ENCODE results near the gene CENPU. TPM values are rescaled to one million over a fixed set of nuclear protein-coding genes. Genes with fewer than 3 reads are reported as not detected.

Gene CENPU
- polyA plus RNA-seq, 1 donor from 2014 or later: 13.0 TPM

DNA sequence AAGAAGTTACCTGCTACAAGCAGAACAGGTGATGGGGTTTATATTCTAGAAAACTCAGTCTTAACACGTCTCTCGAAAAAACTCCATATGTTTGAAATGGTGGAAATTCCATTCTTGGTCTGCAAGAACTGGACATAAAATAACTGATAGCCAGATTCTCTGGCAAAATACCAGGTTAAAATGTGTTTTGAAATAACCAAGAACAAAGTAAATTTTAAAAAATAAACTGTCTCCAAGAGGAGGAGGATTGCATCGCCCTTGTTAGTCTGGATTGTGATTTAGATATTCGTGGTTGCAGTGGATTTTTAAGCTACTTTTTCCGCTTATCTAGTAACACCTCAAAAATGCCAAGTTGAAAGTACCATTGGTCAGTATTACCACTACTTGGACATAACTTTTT is 40.8 kb downstream of the CENPU start:
- no peaks in the 10 kb centered on the region for H3K9me2 ChIP-seq (ENCODE audit: insufficient read depth, low read length)
- no peak overlapping the region for H3K4me2 ChIP-seq (ENCODE audit: low read length)
- no peaks in the 10 kb centered on the region for H3K79me2 ChIP-seq (replicated peaks; ENCODE audit: insufficient read depth, low read length)
- no peak overlapping the region for H2AFZ ChIP-seq (ENCODE audit: low read depth, low read length)
- H3K9ac ChIP-seq (ENCODE audit: low read length): no peak overlapping the region
- H3F3A ChIP-seq (ENCODE audit: insufficient read depth, low read length, poor library complexity, severe bottlenecking): no peaks in the 10 kb centered on the region
- no peaks in the 10 kb centered on the region for H3K9me3 ChIP-seq (ENCODE audit: low read length)
- H3K27ac ChIP-seq (ENCODE audit: low read length): no peak overlapping the region
- H4K20me1 ChIP-seq (ENCODE audit: insufficient read depth): no peaks in the 10 kb centered on the region
- TF ChIP-seq REST (IDR thresholded peaks at IDR 0.05; ENCODE audit: borderline replicate concordance) (no peak), POLR2AphosphoS5 (IDR thresholded peaks at IDR 0.05) (no peak), SMC3 (conservative IDR thresholded peaks at IDR 0.05; ENCODE audit: poor library complexity) (no peak), TAF1 (IDR thresholded peaks at IDR 0.05; ENCODE audit: low read depth) (no peak), EZH2 (IDR thresholded peaks at IDR 0.05; ENCODE audit: borderline replicate concordance, insufficient read depth, low read length, poor library complexity, severe bottlenecking) (no peak), EP300 (conservative IDR thresholded peaks at IDR 0.05; ENCODE audit: poor library complexity, severe bottlenecking) (no peak), MXI1 (conservative IDR thresholded peaks at IDR 0.05; ENCODE audit: poor library complexity, severe bottlenecking) (no peak), RAD21 (conservative IDR thresholded peaks at IDR 0.05) (no peak)
- TF ChIP-seq, protein P1, sequence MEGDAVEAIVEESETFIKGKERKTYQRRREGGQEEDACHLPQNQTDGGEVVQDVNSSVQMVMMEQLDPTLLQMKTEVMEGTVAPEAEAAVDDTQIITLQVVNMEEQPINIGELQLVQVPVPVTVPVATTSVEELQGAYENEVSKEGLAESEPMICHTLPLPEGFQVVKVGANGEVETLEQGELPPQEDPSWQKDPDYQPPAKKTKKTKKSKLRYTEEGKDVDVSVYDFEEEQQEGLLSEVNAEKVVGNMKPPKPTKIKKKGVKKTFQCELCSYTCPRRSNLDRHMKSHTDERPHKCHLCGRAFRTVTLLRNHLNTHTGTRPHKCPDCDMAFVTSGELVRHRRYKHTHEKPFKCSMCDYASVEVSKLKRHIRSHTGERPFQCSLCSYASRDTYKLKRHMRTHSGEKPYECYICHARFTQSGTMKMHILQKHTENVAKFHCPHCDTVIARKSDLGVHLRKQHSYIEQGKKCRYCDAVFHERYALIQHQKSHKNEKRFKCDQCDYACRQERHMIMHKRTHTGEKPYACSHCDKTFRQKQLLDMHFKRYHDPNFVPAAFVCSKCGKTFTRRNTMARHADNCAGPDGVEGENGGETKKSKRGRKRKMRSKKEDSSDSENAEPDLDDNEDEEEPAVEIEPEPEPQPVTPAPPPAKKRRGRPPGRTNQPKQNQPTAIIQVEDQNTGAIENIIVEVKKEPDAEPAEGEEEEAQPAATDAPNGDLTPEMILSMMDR (IDR thresholded peaks at IDR 0.05; ENCODE audit: poor library complexity, severe bottlenecking): no peak
- no peaks in the 10 kb centered on the region for H3K27me3 ChIP-seq (ENCODE audit: insufficient read depth, low read depth, low read length)
- peaks cover 6% of the 10 kb centered on the region for H3K36me3 ChIP-seq (ENCODE audit: insufficient read depth, low read length)
- no peak overlapping the region for H3K4me3 ChIP-seq (ENCODE audit: low read length)

DNA sequence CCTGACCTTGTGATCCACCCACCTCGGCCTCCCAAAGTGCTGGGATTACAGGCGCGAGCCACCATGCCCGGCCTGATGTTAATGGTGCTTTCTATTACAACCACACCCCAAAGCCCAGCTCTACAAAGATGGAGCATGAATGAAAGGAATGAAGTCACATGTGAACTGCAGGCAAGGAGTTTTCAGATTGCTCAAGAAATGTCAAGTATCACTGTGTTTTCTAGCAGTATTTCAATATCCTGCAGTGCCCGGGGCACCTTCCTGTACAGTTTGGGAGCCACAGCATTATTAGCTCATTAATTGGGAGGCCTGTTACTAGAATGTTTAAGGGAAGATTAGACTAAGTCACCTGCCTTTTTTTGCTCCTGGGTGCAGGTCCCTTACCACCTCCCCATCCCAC is 44.2 kb downstream of the CENPU start:
- no peak overlapping the region for H3K4me2 ChIP-seq (ENCODE audit: low read length)
- H3K27ac ChIP-seq (ENCODE audit: low read length): no peak overlapping the region
- H3K9me3 ChIP-seq (ENCODE audit: low read length): no peaks in the 10 kb centered on the region
- H2AFZ ChIP-seq (ENCODE audit: low read depth, low read length): no peak overlapping the region
- no peaks in the 10 kb centered on the region for H3F3A ChIP-seq (ENCODE audit: insufficient read depth, low read length, poor library complexity, severe bottlenecking)
- H3K9ac ChIP-seq (ENCODE audit: low read length): no peak overlapping the region
- H3K27me3 ChIP-seq (ENCODE audit: insufficient read depth, low read depth, low read length): no peaks in the 10 kb centered on the region
- H3K36me3 ChIP-seq (ENCODE audit: insufficient read depth, low read length): peaks cover 6% of the 10 kb centered on the region
- no peaks in the 10 kb centered on the region for H3K79me2 ChIP-seq (replicated peaks; ENCODE audit: insufficient read depth, low read length)
- no peaks in the 10 kb centered on the region for H4K20me1 ChIP-seq (ENCODE audit: insufficient read depth)
- no peaks in the 10 kb centered on the region for H3K9me2 ChIP-seq (ENCODE audit: insufficient read depth, low read length)
- no peak overlapping the region for H3K4me3 ChIP-seq (ENCODE audit: low read length)
- TF ChIP-seq REST (IDR thresholded peaks at IDR 0.05; ENCODE audit: borderline replicate concordance) (no peak), EP300 (conservative IDR thresholded peaks at IDR 0.05; ENCODE audit: poor library complexity, severe bottlenecking) (no peak), MXI1 (conservative IDR thresholded peaks at IDR 0.05; ENCODE audit: poor library complexity, severe bottlenecking) (no peak), SMC3 (conservative IDR thresholded peaks at IDR 0.05; ENCODE audit: poor library complexity) (no peak), TAF1 (IDR thresholded peaks at IDR 0.05; ENCODE audit: low read depth) (no peak), EZH2 (IDR thresholded peaks at IDR 0.05; ENCODE audit: borderline replicate concordance, insufficient read depth, low read length, poor library complexity, severe bottlenecking) (no peak), POLR2AphosphoS5 (IDR thresholded peaks at IDR 0.05) (no peak), RAD21 (conservative IDR thresholded peaks at IDR 0.05) (no peak)
- TF ChIP-seq, protein P1 (IDR thresholded peaks at IDR 0.05; ENCODE audit: poor library complexity, severe bottlenecking): no peak
